Measurements from ENCODE around the gene C12orf75.
"Not testable (repeated sequence)": the region's sequence is repeated elsewhere in the genome, so short reads cannot be mapped to it uniquely, and the experiment has no call there.

The C12orf75 gene

GRCh38 chr12:105330283-105330930, at the start of gene C12orf75:
Gene C12orf75 (plus strand): TSS chr12:105330691. CDS start chr12:105330892, 201 bp downstream.
- peak; percentile 87 for DNase-seq (ENCODE audit: low spot score)

GRCh38 chr12:105280966-105281693, 49.4 kb upstream of the C12orf75 start:
- no peak for DNase-seq (ENCODE audit: low spot score)

DNA sequence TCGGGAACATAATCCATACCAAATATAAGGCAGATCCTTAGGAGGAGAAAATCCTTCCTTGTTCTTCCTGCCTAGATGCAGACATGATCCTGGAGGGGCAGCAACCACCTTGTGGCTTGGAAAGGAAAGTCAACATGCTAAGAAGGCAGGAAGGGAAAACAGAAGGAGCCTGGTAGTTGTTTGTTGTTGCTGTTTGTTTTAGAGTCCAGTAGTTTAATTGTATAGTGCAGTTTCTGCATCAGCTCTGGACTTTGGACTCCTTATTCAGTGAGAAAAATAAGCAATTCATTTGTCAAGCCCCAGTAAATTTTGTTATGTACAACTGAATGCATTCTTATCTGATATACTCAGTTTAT, 48.8 kb upstream of the C12orf75 start:
- no peak for DNase-seq (ENCODE audit: low spot score)

DNA sequence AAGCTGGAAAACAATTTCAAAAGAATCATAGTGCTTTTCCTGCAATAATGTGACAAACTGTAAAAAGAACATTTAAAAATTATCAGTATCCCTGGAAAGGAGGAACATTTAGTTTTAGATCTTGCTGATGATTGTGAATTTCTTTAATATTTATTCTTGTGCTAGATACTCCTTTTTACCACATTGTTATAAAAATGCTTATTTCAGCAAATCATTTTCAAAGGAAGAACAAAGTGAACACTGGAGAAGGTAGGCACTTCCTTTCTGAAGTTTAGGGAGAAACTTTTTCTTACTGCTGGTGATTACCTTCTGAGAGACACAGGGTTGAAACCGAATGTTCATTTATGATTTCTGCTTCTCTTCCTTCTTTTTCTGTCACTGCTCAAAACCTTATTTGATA, 45.1 kb upstream of the C12orf75 start:
- no peak for DNase-seq (ENCODE audit: low spot score)

- DNase-seq (ENCODE audit: low spot score): no peak
These were observed 43.1 kb upstream of the C12orf75 start for GRCh38 chr12:105287408-105287807.

DNA sequence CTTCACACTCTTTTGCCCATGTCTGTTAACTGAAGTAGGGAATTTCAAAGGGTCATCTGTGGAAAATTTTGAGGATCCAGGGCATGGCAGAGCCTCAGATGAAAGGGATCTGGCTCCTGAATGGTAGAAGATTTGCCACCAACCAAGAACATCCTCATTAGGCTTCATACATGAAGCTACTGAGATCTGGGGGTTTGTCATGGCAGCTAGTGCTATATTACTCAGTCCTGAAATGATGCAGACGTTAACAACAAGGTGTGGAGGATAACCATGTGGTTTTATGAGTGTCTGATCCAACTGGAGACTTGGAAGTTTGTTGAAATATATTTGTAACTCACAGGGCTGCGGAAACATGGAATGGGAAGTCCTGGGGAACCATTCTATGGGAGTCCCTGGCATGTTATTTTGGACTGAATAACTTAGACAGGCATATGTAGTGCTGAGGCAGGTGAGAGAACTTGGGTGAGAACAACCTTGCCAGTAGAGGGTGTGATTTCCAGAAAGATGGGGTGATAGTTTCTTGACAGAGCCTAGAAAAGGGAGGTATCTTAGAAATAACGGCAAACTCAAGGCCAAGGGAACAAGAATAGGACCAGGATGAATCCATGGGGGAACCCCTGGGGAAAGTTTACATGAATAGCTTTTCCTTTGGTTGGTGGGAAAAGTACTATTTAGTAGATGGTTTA, 42.0 kb upstream of the C12orf75 start:
- DNase-seq (ENCODE audit: low spot score): no peak

DNA sequence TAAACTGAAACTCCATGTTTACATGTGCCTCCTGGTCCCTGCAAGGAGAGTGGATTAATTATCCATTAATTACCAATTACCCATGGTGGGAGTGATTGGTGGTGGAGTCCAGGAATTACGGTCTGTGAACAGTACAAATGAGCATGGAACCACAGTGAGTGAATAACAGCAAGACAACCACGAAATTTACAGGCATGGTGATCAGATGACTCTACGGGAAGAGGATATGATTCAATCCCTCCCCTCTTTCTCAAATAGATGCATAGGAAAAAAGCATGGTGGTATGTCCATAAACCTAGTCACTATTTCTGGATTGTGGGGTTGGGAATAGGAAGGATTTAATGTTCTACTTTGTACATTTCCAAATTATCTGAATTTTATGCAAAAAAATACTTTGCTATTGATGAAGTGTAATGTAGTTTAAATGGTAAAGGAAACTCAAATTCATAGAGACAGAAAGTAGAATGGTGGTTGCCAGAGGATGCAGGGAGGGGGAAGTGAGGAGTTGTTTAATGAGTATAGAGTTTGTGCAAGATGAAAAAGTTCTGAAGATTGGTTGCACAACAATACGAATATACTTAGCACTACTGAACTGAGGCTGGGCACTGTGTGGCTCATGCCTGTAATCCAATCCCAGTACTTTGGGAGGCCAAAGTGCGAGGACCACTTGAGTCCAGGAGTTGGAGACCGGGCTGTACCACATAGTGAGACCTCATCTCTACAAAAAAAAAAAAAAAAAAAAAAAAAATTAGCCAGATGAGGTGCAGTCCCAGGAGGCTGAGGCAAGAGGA, 41.2 kb upstream of the C12orf75 start:
- DNase-seq (ENCODE audit: low spot score): no peak

DNA sequence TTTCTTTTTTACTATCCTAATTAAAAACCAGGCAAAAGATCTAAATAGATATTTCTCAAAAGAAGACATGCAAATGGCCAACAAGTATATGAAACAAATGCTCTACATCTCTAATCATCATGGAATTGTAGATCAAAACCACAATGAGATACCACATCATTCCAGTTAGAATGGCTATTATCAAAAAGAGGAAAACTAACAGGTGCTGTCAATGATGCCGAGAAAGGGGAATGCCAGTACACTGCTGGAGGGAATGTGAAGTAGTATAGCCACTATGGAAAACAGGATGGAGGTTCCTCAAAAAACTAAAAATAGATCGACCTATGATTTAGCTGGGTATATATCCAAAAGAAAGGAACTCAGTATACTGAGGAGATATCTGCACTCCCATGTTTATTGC, 39.0 kb upstream of the C12orf75 start:
- DNase-seq (ENCODE audit: low spot score): no peak

GRCh38 chr12:105292705-105293104, 37.8 kb upstream of the C12orf75 start:
- no peak for DNase-seq (ENCODE audit: low spot score)

DNA sequence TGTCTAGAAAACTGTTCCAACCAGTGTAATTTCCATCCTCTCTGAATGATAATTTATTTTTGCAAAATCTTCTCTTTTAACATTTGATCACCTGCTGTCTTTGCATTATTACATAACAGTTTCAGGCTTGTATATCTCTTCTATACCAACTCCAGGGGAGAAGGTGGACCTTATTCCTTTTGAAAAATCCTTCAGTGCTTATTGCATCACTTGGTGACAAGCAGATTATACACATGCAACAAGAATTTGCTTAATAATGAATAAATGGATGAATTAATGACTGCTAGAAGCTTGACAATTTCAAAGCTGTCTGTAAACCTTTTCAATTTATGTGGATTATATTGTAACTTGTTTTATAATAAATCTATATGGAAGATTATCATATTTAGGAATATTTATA, 37.3 kb upstream of the C12orf75 start:
- no peak for DNase-seq (ENCODE audit: low spot score)

DNA sequence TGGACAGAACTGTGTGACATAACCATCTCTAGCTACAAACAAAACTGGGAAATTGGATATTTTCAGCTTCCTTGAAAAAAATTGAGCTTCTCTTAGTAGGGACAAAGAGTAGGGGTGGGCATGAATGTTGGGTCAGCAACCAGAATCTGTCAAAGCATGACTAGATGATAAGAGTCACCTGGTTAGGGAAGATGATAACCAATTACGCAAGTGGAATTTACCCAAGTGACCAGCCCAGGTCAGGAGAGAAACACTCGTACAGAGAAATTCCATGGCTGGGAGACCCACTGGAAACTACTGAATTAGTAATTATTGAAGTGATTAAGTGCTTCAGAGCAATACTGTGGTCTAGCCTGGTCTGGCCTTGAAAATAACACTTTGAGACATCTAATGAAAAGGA, 36.3 kb upstream of the C12orf75 start:
- no peak for DNase-seq (ENCODE audit: low spot score)

GRCh38 chr12:105294886-105295479, 35.5 kb upstream of the C12orf75 start:
- DNase-seq (ENCODE audit: low spot score): no peak

DNA sequence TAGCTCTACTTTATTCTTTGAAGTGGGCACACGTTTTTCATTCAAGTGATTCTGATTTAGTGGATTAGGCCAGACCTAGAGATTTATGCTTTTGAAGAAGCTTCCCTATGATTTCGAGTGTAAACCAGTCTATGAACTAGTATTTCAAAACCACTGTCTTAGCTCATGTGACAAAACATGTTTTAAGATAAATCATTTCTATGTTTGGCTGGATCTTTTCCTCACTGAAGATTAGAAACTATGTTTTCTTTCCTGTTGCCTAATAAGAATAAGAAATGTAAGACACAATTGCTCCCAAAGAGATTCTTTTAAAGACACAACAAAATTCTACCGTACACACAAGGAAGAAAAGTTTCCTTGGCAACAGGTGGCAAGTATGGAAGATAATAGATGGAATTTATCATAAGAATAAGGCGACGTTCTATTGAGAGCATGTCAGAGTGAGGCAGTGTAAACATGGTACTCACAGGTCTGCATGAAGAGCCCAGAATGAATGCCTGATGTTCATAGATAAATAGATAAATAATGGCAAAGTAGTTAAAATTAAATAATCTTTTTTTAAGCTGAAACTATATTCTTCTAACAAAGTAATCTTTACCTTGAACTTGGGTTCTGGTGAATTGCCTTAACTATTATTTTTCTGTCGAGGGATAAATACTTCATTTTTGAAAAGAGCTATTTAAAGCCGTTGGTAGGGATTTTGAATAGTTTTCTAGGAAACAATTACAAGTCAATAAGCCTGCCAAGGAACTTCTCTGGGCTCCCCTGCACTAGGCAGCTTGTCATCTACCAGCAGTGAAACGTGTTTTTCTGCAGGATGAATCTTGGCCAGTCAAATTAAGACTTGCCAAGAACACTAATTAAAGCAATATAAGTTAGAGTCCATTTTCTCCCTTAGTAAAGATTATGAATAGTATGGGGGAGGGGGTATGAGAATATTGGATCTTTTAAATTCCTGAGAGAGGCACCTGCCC, 34.1 kb upstream of the C12orf75 start:
- DNase-seq (ENCODE audit: low spot score): no peak

DNA sequence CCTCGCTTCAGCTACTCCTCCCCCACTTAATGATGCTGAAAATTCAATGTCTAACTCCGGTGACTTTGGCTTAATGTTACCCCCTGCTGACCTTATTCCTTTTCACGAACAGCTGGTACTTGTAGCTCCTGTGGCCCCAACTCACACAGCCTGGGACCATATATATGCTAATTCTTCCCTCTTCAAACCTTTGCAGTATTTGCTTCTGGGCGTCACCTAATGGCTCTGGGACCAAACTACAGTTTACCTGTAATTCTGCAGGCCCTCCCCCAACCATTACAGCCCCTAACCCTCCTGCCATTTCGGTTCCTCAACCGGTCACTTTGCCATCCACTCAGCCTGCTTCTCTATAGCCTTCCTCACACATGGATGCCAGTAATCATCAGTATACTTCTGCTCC, 29.6 kb upstream of the C12orf75 start:
- DNase-seq (ENCODE audit: low spot score): no peak

GRCh38 chr12:105301696-105302095, 28.8 kb upstream of the C12orf75 start:
- no peak for DNase-seq (ENCODE audit: low spot score)

- DNase-seq (ENCODE audit: low spot score): not testable (repeated sequence)
These were observed 27.5 kb upstream of the C12orf75 start for GRCh38 chr12:105302986-105303385.

DNA sequence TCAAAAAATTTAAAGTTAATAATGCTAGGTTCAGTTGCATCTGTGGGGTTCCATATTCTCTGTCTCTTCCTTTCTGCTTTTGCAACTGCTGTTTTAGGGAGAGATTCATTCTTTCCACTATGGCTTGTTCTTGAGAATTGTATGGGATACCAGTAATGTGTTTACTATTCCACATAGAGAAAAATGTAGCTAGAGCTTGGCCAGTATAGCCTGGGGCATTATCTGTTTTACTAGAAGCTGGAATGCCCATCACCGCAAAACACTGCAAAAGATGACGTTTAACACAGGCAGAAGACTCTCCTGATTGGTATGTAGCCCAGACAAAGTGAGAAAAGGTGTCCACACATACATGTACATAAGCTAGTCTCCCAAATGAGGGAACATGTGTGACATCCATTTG, 25.9 kb upstream of the C12orf75 start:
- not testable (repeated sequence) for DNase-seq (ENCODE audit: low spot score)

- not testable (repeated sequence) for DNase-seq (ENCODE audit: low spot score)
These were observed 22.7 kb upstream of the C12orf75 start for GRCh38 chr12:105307601-105308314.

DNA sequence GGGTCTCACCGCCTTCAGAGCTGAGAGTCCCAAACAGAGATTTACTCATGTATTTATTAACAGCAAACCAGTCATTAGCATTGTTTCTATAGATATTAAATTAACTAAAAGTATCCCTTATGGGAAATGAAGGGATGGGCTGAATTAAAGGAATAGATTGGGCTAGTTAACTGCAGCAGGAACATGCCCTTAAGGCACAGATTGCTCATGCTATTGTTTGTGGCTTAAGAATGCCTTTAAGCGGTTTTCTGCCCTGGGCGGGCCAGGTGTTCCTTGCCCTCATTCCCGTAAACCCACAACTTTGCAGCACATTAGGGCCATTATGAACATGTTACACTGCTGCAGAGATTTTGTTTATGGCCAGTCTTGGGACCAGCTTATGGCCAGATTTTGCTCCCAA, 21.7 kb upstream of the C12orf75 start:
- not testable (repeated sequence) for DNase-seq (ENCODE audit: low spot score)

DNA sequence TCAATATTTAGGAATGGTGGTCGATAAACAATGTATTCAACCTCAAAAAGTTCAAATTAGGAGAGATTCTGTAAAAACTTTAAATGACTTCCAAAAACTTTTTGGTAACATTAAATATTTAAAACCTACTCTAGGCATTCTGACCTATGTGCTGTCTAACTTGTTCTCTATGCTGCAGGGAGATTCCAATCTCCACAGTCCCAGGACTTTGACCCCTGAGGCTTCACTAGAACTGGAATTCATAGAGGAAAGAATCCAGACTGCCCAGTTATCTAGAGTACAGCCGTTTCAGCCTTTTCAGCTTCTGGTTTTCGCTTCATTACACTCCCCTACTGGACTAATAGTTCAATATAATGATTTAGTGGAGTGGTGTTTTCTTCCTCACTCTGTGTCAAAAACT, 21.1 kb upstream of the C12orf75 start:
- not testable (repeated sequence) for DNase-seq (ENCODE audit: low spot score)

All from left forelimb (tissue), 1 donor.